HFF-Myc (cell line): Measurements from ENCODE around the gene NUP93.

Source experiments
- DNase-seq: peaks from one replicate; pipeline ENCODE4 v3.0.0-alpha.2; 2011; ENCODE audit warnings: low read depth; ENCODE audit errors: extremely low read depth
- H3K4me3 ChIP-seq: replicated peaks from 2 replicates; pipeline ENCODE4 v1.5.1; 2011; ENCODE audit warnings: low read depth, mild to moderate bottlenecking, control low read depth, low read length
- CTCF ChIP-seq: IDR thresholded peaks from 2 replicates; pipeline ENCODE4 v1.5.1; 2012; ENCODE audit warnings: mild to moderate bottlenecking, low read depth, low read length, control low read depth; ENCODE audit errors: missing control alignments

The NUP93 gene

GRCh38 chr16:56781528-56781961 lies 51.6 kb downstream of the NUP93 start:
- no peak for DNase-seq
- no peak overlapping the region for H3K4me3 ChIP-seq
- no peak for TF ChIP-seq CTCF

- no peak overlapping the region for H3K4me3 ChIP-seq
- TF ChIP-seq CTCF, result no peak
- DNase-seq, result no peak
Observed at GRCh38 chr16:56783344-56783743, 53.4 kb downstream of the NUP93 start.

- DNase-seq, result no peak
- no peak for TF ChIP-seq CTCF
- no peak overlapping the region for H3K4me3 ChIP-seq
Observed at GRCh38 chr16:56785317-56785716, 55.4 kb downstream of the NUP93 start.

GRCh38 chr16:56787167-56787566 lies 57.2 kb downstream of the NUP93 start:
- no peak for TF ChIP-seq CTCF
- DNase-seq, result no peak
- H3K4me3 ChIP-seq, result no peak overlapping the region

- no peak for DNase-seq
- H3K4me3 ChIP-seq, result no peak overlapping the region
- TF ChIP-seq CTCF, result no peak
Observed at GRCh38 chr16:56788435-56788834, 58.5 kb downstream of the NUP93 start.

GRCh38 chr16:56789360-56789759 lies 59.4 kb downstream of the NUP93 start:
- H3K4me3 ChIP-seq, result no peak overlapping the region
- TF ChIP-seq CTCF, result peak; percentile 37
- no peak for DNase-seq

- no peak for DNase-seq
- TF ChIP-seq CTCF, result no peak
- no peak overlapping the region for H3K4me3 ChIP-seq
Observed at GRCh38 chr16:56792967-56793366, 63.0 kb downstream of the NUP93 start.
